GM12873 (cell line): Measurements from ENCODE around the gene NRCAM.

ENCODE experiments used
- CTCF ChIP-seq: IDR thresholded peaks from 2 replicates; pipeline ENCODE4 v1.5.1; 2012; ENCODE audit warnings: low read depth, mild to moderate bottlenecking, moderate library complexity, low read length, control low read depth; ENCODE audit not compliant: insufficient read depth; ENCODE audit errors: missing control alignments

Gene NRCAM

GRCh38 chr7:108299251-108299973 is 156.8 kb downstream of the NRCAM start:
- no peak for TF ChIP-seq CTCF

GRCh38 chr7:108296911-108297310 is 159.3 kb downstream of the NRCAM start:
- TF ChIP-seq CTCF, result no peak

GRCh38 chr7:108294595-108294994 is 161.6 kb downstream of the NRCAM start:
- TF ChIP-seq CTCF, result no peak

- TF ChIP-seq CTCF, result no peak
These were observed 163.1 kb downstream of the NRCAM start for GRCh38 chr7:108293149-108293612.

GRCh38 chr7:108292541-108292940 is 163.7 kb downstream of the NRCAM start:
- no peak for TF ChIP-seq CTCF

GRCh38 chr7:108291791-108292440 is 164.3 kb downstream of the NRCAM start:
- no peak for TF ChIP-seq CTCF

- TF ChIP-seq CTCF, result no peak
These were observed 165.1 kb downstream of the NRCAM start for GRCh38 chr7:108291152-108291508.
